GM18519 (cell line): ENCODE data around the gene RFT1.

Experiments
- ATAC-seq: cut with Tn5 transposase; IDR thresholded peaks from one replicate; pipeline ENCODE4 v1.9.1; 2021; ENCODE audit warnings: mild to moderate bottlenecking, moderate library complexity; ENCODE audit not compliant: unreplicated experiment, low FRiP score

The RFT1 gene

DNA sequence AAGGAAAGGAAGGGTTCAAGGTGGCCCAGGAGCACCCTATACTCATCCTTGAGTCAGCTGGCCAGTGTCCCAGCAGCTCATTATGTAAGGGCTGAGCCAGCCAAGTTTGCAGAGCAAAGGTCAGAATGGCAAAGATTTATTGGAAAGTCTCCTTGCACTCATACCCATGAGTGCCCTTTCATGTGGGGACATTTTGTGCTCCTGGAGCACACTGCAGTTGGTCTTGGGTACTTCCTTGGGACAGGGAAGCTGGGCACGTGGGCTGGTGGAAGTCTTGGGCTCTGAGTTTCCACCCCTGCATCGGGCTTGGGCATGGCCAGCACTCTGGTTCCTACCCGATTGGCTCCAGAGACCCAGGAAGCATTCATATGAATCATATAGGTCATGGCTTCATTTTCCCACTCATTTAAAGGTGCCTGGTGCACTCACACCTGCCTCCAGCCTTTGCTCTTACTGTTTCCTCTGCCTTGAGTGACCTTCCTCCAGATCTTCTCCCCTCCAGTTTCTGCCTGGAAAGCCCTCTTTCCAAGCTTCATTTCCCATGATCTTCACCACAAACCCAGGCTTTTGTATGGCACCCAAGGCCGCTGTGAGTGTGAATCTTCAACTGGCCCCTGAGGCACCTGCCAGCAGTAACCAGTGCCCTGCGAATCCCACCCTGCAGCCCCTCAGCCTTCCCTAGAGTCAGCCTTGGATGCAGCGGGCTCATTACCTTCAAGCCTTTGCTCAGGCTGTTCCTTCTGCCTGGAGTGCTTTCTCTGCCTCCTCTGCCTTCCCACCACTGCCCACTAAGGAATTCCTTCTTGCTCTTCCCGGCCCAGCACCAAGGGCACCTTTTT, 20.2 kb upstream of the RFT1 start:
- ATAC-seq: no peak

DNA sequence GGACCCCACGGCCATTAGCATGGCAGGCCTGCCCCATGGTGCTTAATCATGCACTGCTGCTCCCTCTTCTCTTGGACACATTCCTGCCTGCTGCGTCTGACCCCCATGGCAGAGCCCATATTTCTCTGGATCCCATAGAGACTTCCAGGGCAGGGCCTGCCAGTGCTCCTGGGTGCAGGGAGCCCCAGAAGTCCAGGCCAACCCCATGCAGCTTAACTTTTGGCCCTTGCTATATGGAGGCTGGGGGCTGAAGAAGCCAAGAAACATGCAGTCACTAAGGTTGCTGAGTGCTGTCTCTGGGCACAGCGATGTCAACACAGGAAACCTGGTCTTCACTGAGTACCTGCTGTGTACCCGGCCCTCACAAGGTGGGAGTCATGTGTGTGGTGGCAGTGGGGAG, 19.5 kb upstream of the RFT1 start:
- no peak for ATAC-seq

GRCh38 chr3:53149006-53149690, 18.9 kb upstream of the RFT1 start:
- ATAC-seq: no peak

- ATAC-seq: no peak
Observed at GRCh38 chr3:53147903-53148400, 17.7 kb upstream of the RFT1 start.

DNA sequence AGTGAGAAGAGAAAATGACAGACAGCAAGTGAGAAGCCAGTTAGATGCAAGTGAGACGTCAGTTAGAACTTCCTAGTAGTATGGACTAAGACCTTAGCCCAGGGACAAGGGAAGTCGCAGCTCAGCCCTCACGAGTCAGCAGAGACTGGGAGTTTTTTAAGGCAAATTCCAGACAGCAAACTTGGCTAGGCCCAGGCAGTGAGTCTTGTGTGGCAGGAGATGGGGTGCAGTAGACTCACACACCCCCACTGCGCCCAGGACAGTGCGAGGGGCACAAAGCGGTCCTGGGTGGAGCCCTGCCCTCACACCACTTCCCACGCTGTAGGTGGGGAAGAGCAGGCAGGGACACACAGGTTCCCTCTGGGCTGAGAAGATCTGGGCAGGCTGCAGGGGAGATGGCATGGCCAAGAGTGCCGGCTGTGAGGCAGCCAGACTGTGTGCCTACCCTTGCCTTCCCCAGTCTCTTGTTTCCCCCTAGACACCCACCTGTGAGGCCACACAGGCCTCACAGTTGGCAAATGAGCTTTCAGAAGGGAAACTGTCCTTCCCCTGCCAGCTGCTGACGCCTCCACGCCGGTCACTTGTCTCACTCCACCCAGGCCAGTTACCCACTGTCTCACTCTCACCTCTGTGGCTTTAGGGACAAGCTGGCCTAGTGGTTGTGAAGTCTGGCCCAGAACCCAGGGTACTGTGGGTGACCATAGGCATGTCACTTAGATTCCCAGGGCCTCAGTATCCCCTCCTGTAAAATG, 17.1 kb upstream of the RFT1 start:
- ATAC-seq: no peak

- ATAC-seq: no peak
Observed at GRCh38 chr3:53146319-53146891, 16.2 kb upstream of the RFT1 start.

GRCh38 chr3:53145713-53146080, 15.5 kb upstream of the RFT1 start:
- ATAC-seq: no peak

- ATAC-seq: no peak
Observed at GRCh38 chr3:53144862-53145712, 14.9 kb upstream of the RFT1 start.

DNA sequence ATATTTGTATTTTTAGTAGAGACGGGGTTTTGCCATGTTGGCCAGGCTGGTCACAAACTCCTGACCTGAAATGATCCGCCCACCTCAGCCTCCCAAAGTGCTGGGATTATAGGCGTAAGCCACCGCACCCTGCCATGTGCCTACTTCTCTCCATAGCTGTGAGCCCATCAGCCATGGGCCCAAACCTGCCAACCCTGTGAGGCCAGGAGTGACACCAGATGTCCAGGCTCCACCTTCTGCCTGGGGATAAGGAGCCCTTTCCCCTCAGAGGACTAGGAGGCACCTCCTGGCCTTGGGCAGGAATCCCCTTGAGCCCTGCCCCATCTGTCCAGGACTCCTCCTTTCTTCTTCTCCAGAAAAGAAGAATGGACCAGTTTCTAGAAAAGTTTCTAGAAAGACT, 14.2 kb upstream of the RFT1 start:
- no peak for ATAC-seq

- ATAC-seq: no peak
Observed at GRCh38 chr3:53142986-53143385, 12.8 kb upstream of the RFT1 start.

- no peak for ATAC-seq
Observed at GRCh38 chr3:53140847-53141845, 10.9 kb upstream of the RFT1 start.

GRCh38 chr3:53139906-53140846, 9.9 kb upstream of the RFT1 start:
- ATAC-seq: no peak

DNA sequence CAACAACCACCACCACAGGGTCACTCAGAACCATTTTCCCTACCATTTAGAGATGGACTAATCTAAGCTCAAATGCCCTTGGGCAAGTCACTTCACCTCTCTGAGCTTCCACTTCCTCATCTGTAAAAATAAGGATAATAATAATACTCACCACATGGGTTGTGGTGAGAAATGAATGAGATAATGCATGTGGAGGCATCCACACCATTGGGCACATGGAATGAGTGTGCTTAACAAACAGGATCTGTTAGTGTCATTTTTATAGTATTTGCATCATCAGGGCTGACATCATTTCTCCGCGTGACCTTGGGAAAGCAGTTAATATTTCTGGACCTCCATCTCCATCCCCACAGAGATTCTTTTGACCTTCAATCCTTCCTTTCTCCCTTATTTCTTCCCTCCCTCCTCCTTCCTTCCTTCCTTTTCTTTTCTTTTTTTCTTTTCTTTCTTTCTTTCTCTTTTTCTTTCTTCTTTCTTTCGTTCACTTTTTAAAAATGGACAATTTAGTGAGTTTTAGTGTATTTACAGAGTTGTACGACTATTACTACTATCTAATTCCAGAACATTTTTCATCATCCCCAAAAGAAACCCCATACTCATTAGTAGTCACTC, 7.7 kb upstream of the RFT1 start:
- no peak for ATAC-seq

DNA sequence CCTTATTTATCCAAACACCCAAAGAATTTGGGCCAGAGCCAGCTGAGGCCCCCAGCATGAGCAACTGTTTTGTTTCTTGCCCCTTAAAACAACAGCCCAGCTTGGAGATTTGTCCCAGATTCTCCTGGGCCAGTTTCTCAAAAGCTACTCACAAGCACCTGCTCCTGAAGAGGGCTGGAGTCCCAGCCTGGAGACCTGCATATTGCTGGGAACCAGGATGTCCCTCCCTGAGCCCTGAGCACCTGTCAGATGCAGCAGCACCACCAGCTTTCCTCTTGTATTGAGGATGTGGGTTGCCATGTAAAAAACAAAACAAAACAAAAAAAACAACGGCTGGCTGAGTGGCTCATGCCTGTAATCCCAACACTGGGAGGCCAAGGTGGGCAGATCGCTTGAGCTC, 7.0 kb upstream of the RFT1 start:
- no peak for ATAC-seq

GRCh38 chr3:53134631-53135232, 4.5 kb upstream of the RFT1 start:
- peak; percentile 51 for ATAC-seq

DNA sequence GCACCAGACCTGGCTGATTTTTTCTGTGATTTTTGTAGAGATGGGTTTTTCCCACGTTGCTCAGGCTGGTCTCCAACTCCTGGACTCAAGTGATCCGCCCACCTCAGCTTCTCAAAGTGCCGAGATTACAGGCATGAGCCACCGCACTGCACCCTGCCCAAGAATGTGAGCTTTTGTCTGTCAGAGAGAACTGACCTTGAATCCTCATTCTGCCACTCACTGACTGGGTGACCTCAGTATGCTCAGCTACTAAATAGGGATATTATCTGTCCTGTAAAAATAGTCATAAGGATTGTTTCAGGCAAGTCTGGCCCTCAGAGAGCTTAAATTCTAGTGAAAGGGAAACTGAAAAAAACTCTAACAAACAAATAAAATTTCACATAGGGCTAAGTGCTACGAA, 2.1 kb upstream of the RFT1 start:
- no peak for ATAC-seq

- no peak for ATAC-seq
Observed at GRCh38 chr3:53131096-53131495, 861 bp upstream of the RFT1 start.
